Neural progenitor cell (in vitro differentiated cells): ENCODE results near the gene PKD1. TPM values are rescaled to one million over a fixed set of nuclear protein-coding genes. Genes with fewer than 3 reads are reported as not detected.

ENCODE experiments used
- DNase-seq: peaks from one replicate; pipeline ENCODE4 v3.0.0-alpha.2; 2016; ENCODE audit warnings: low spot score
- H2AFZ ChIP-seq: fragments of 200-600 bp; sonication (generic); replicated peaks from 2 replicates; pipeline ENCODE4 v1.6.1; 2016; ENCODE audit warnings: antibody characterized with exemption
- H3F3A ChIP-seq: fragments of 200-600 bp; sonication (generic); 2 replicates; pipeline ENCODE4 v1.6.1; 2016; ENCODE audit warnings: antibody characterized with exemption, low read depth
- H3K27ac ChIP-seq: fragments of 200-600 bp; sonication (generic); 2 replicates; pipeline ENCODE4 v1.5.1; 2016; ENCODE audit warnings: mild to moderate bottlenecking
- H3K27me3 ChIP-seq: fragments of 200-600 bp; sonication (generic); 2 replicates; pipeline ENCODE4 v1.6.1; 2016; ENCODE audit warnings: mild to moderate bottlenecking, moderate library complexity
- H3K36me3 ChIP-seq: fragments of 200-600 bp; sonication (generic); 2 replicates; pipeline ENCODE4 v1.5.1; 2016
- H3K4me1 ChIP-seq: fragments of 200-600 bp; sonication (generic); 2 replicates; pipeline ENCODE4 v1.6.1; 2016; ENCODE audit warnings: mixed run types
- H3K4me2 ChIP-seq: fragments of 200-600 bp; sonication (generic); 2 replicates; pipeline ENCODE4 v1.6.1; 2016
- H3K4me3 ChIP-seq: fragments of 200-600 bp; sonication (generic); 2 replicates; pipeline ENCODE4 v1.5.1; 2016
- H3K79me2 ChIP-seq: fragments of 200-600 bp; sonication (generic); 2 replicates; pipeline ENCODE4 v1.6.1; 2016; ENCODE audit warnings: low read depth
- H3K9ac ChIP-seq: fragments of 200-600 bp; sonication (generic); 2 replicates; pipeline ENCODE4 v1.6.1; 2016
- H3K9me3 ChIP-seq: fragments of 200-600 bp; sonication (generic); 2 replicates; pipeline ENCODE4 v1.5.1; 2016; ENCODE audit warnings: low read depth
- H4K20me1 ChIP-seq: fragments of 200-600 bp; sonication (generic); 2 replicates; pipeline ENCODE4 v1.6.1; 2016; ENCODE audit warnings: low read depth
- H3K27ac Mint-ChIP-seq: 3 replicates; pipeline ENCODE4 v1.8.0; 2021; ENCODE audit warnings: mixed read lengths
- H3K27me3 Mint-ChIP-seq: 2 replicates; pipeline ENCODE4 v1.8.0; 2022; ENCODE audit warnings: low read depth, mild to moderate bottlenecking, inconsistent platforms, moderate library complexity, mixed read lengths; ENCODE audit not compliant: insufficient read depth
- H3K36me3 Mint-ChIP-seq: 3 replicates; pipeline ENCODE4 v1.8.0; 2021; ENCODE audit warnings: mixed read lengths
- H3K4me1 Mint-ChIP-seq: 3 replicates; pipeline ENCODE4 v1.8.0; 2021; ENCODE audit warnings: mixed read lengths
- H3K4me3 Mint-ChIP-seq: 3 replicates; pipeline ENCODE4 v1.8.0; 2021; ENCODE audit warnings: mild to moderate bottlenecking, moderate library complexity, mixed read lengths
- H3K9me3 Mint-ChIP-seq: 3 replicates; pipeline ENCODE4 v1.8.0; 2020; ENCODE audit warnings: mixed read lengths
- EZH2 ChIP-seq: fragments of 200-600 bp; sonication (generic); IDR thresholded peaks from 2 replicates; pipeline ENCODE4 v1.6.1; 2017; ENCODE audit warnings: antibody characterized with exemption, mild to moderate bottlenecking, moderate library complexity
- EZH2phosphoT487 ChIP-seq: fragments of 200-600 bp; sonication (generic); IDR thresholded peaks from 2 replicates; pipeline ENCODE4 v1.6.1; 2017; ENCODE audit warnings: antibody characterized with exemption
- total RNA-seq: library from RNA; depleted of rRNA; stranded (reverse); fragments of >200 nt; gene quantifications from 2 replicates; pipeline ENCODE4 v1.2.3, GENCODE V29; 2015; ENCODE audit warnings: low replicate concordance
- TF ChIP-seq, protein P1 (sequence below): fragments of 200-600 bp; sonication (generic); IDR thresholded peaks from 2 replicates; pipeline ENCODE4 v1.5.1; 2017; ENCODE audit warnings: antibody characterized with exemption, mild to moderate bottlenecking

Gene PKD1
- total RNA-seq, 1 donor from 2014 or later, result 16.9 TPM

GRCh38 chr16:2070576-2071453 is 64.9 kb downstream of the PKD1 start:
- Histone ChIP-seq H3K4me2 (no peak overlapping the region), H3K4me3 (no peak overlapping the region), H3K9ac (no peak overlapping the region), H3K27me3 (no peaks in the 10 kb centered on the region), H3K4me1 (no peaks in the 10 kb centered on the region), H4K20me1 (no peaks in the 10 kb centered on the region), H3K27ac (no peak overlapping the region), H3K36me3 (no peaks in the 10 kb centered on the region), H3K9me3 (no peaks in the 10 kb centered on the region), H2AFZ (no peak overlapping the region), H3F3A (no peaks in the 10 kb centered on the region), H3K79me2 (no peaks in the 10 kb centered on the region)
- H3K27me3 Mint-ChIP-seq, result peaks cover 2% of the 10 kb centered on the region
- no peak overlapping the region for H3K4me3 Mint-ChIP-seq
- H3K27ac Mint-ChIP-seq, result no peak overlapping the region
- no peak for DNase-seq
- peaks cover 5% of the 10 kb centered on the region for H3K4me1 Mint-ChIP-seq
- H3K9me3 Mint-ChIP-seq, result no peaks in the 10 kb centered on the region
- no peak for TF ChIP-seq EZH2
- TF ChIP-seq, protein P1, sequence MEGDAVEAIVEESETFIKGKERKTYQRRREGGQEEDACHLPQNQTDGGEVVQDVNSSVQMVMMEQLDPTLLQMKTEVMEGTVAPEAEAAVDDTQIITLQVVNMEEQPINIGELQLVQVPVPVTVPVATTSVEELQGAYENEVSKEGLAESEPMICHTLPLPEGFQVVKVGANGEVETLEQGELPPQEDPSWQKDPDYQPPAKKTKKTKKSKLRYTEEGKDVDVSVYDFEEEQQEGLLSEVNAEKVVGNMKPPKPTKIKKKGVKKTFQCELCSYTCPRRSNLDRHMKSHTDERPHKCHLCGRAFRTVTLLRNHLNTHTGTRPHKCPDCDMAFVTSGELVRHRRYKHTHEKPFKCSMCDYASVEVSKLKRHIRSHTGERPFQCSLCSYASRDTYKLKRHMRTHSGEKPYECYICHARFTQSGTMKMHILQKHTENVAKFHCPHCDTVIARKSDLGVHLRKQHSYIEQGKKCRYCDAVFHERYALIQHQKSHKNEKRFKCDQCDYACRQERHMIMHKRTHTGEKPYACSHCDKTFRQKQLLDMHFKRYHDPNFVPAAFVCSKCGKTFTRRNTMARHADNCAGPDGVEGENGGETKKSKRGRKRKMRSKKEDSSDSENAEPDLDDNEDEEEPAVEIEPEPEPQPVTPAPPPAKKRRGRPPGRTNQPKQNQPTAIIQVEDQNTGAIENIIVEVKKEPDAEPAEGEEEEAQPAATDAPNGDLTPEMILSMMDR, result no peak
- TF ChIP-seq EZH2phosphoT487, result no peak
- H3K36me3 Mint-ChIP-seq, result peaks cover 19% of the 10 kb centered on the region

- DNase-seq, result no peak
- Histone ChIP-seq H3K9me3 (no peaks in the 10 kb centered on the region), H3F3A (no peaks in the 10 kb centered on the region), H3K4me3 (no peak overlapping the region), H3K9ac (no peak overlapping the region), H3K79me2 (no peaks in the 10 kb centered on the region), H3K4me1 (no peaks in the 10 kb centered on the region), H3K36me3 (no peaks in the 10 kb centered on the region), H2AFZ (no peak overlapping the region), H3K27me3 (no peaks in the 10 kb centered on the region), H3K27ac (no peak overlapping the region), H4K20me1 (no peaks in the 10 kb centered on the region), H3K4me2 (no peak overlapping the region)
- Mint-ChIP-seq H3K36me3 (peaks cover 15% of the 10 kb centered on the region), H3K4me3 (no peak overlapping the region), H3K4me1 (peaks cover 5% of the 10 kb centered on the region), H3K27ac (no peak overlapping the region), H3K9me3 (no peaks in the 10 kb centered on the region), H3K27me3 (no peaks in the 10 kb centered on the region)
- TF ChIP-seq, protein P1, result no peak
- TF ChIP-seq EZH2phosphoT487 (no peak), EZH2 (no peak)
Observed at GRCh38 chr16:2066139-2066538, 69.6 kb downstream of the PKD1 start.

DNA sequence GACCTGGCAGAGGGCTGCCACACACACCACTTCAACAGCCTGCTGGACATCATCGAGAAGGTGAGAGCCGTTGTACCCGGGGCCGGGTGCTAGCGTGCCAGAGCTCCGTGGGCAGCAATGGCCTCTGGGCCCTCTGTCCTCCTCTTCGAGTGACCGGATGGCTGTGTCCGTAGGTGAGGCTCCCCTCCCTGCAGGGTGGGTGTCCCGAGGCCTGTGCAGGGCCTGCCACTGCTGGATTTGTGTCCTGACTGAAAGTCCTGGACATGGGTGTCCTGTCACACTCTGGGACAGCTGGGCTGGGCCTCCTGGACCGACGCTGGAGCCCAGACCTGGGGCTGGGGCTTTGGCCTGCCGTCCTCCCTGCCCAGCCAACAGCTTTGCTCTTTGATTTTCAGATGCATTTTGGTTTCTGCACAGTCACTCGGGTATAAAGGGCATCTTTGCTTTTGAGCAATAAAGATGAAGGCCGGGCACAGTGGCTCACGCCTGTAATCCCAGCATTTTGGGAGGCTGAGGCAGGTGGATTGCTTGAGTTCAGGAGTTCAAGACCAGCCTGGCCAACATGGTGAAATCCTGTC is 71.2 kb downstream of the PKD1 start:
- H3F3A ChIP-seq, result no peaks in the 10 kb centered on the region
- H3K4me1 ChIP-seq, result no peaks in the 10 kb centered on the region
- no peak for DNase-seq
- no peaks in the 10 kb centered on the region for H3K9me3 ChIP-seq
- no peak overlapping the region for H2AFZ ChIP-seq
- H3K27ac ChIP-seq, result no peak overlapping the region
- H3K9me3 Mint-ChIP-seq, result no peaks in the 10 kb centered on the region
- no peak overlapping the region for H3K27ac Mint-ChIP-seq
- H3K4me3 ChIP-seq, result no peak overlapping the region
- no peak overlapping the region for H3K4me3 Mint-ChIP-seq
- TF ChIP-seq EZH2, result no peak
- TF ChIP-seq, protein P1, result no peak
- TF ChIP-seq EZH2phosphoT487, result no peak
- no peaks in the 10 kb centered on the region for H3K36me3 ChIP-seq
- no peaks in the 10 kb centered on the region for H3K27me3 ChIP-seq
- H3K27me3 Mint-ChIP-seq, result peaks cover 2% of the 10 kb centered on the region
- no peaks in the 10 kb centered on the region for H3K79me2 ChIP-seq
- peaks cover 2% of the 10 kb centered on the region for H3K4me1 Mint-ChIP-seq
- no peak overlapping the region for H3K9ac ChIP-seq
- peaks cover 11% of the 10 kb centered on the region for H3K36me3 Mint-ChIP-seq
- H3K4me2 ChIP-seq, result no peak overlapping the region
- H4K20me1 ChIP-seq, result no peaks in the 10 kb centered on the region
